ENCODE results near the gene OSBPL2. TPM values are rescaled to one million over a fixed set of nuclear protein-coding genes. Genes with fewer than 3 reads are reported as not detected.

The OSBPL2 gene
- total RNA-seq, 2 experiments from 2014 or later = 52.8 to 54.4 TPM

GRCh38 chr20:62234339-62234738 lies 4.0 kb upstream of the OSBPL2 start:
- POLR2A ChIA-PET = no interaction called here
- H3K9me3 Mint-ChIP-seq = no peaks in the 10 kb centered on the region
- no peak overlapping the region for H3K4me3 ChIP-seq (ENCODE audit: low read length)
- peaks cover 9% of the 10 kb centered on the region for H3K27me3 Mint-ChIP-seq
- CTCF ChIA-PET = no interaction called here
- H3K4me1 ChIP-seq (ENCODE audit: insufficient read depth, low read length) = peaks cover 17% of the 10 kb centered on the region
- DNase-seq (no peak), ATAC-seq (ENCODE audit: poor library complexity) (no peak)
- H3K27ac Mint-ChIP-seq = no peak overlapping the region
- peaks cover 10% of the 10 kb centered on the region for H3K4me1 Mint-ChIP-seq (ENCODE audit: low read depth)
- H3K27me3 ChIP-seq (ENCODE audit: control insufficient read depth in 1 of 2, insufficient read depth in 2 of 2, low read length in 2 of 2) = no peaks in the 10 kb centered on the region
- H3K27ac ChIP-seq (ENCODE audit: low read depth in 1 of 2, low read length in 2 of 2) = no peak overlapping the region
- H3K9me3 ChIP-seq (ENCODE audit: control insufficient read depth in 1 of 2, insufficient read depth in 1 of 2, low read length in 2 of 2) = peaks cover 0 to 26% of the 10 kb centered on the region in 2 experiments
- no peaks in the 10 kb centered on the region for H3K36me3 ChIP-seq (ENCODE audit: insufficient read depth, low read length)
- TF ChIP-seq CTCF (IDR thresholded peaks at IDR 0.05) = no peak
- H3K4me3 Mint-ChIP-seq = no peak overlapping the region
- intact Hi-C loops (cut with DNase I, micrococcal nuclease) = no loop called here
- no peaks in the 10 kb centered on the region for H3K36me3 Mint-ChIP-seq (ENCODE audit: low read depth)

GRCh38 chr20:62235001-62235776 lies 3.1 kb upstream of the OSBPL2 start:
- DNase-seq (no peak), ATAC-seq (ENCODE audit: poor library complexity) (no peak)
- no peaks in the 10 kb centered on the region for H3K27me3 ChIP-seq (ENCODE audit: control insufficient read depth in 1 of 2, insufficient read depth in 2 of 2, low read length in 2 of 2)
- H3K36me3 ChIP-seq (ENCODE audit: insufficient read depth, low read length) = no peaks in the 10 kb centered on the region
- no peak overlapping the region for H3K4me3 ChIP-seq (ENCODE audit: low read length)
- Mint-ChIP-seq H3K9me3 (no peaks in the 10 kb centered on the region), H3K4me1 (ENCODE audit: low read depth) (peaks cover 17% of the 10 kb centered on the region), H3K27ac (no peak overlapping the region), H3K36me3 (ENCODE audit: low read depth) (peaks cover under 1% of the 10 kb centered on the region), H3K4me3 (no peak overlapping the region), H3K27me3 (peaks cover 9% of the 10 kb centered on the region)
- ChIA-PET POLR2A (no interaction called here), CTCF (no interaction called here)
- no peak for TF ChIP-seq CTCF (IDR thresholded peaks at IDR 0.05)
- intact Hi-C loops (cut with DNase I, micrococcal nuclease) = loop anchor here in 1 of 2 experiments (5.0 kb wide), 3 partner anchors 113 to 982 kb away; partner anchors contain the start of genes CABLES2, LSM14B and YTHDF1
- H3K27ac ChIP-seq (ENCODE audit: low read depth in 1 of 2, low read length in 2 of 2) = no peak overlapping the region
- H3K9me3 ChIP-seq (ENCODE audit: control insufficient read depth in 1 of 2, insufficient read depth in 1 of 2, low read length in 2 of 2) = peaks cover 0 to 26% of the 10 kb centered on the region in 2 experiments
- peaks cover 25% of the 10 kb centered on the region for H3K4me1 ChIP-seq (ENCODE audit: insufficient read depth, low read length)

- Histone ChIP-seq H3K27me3 (ENCODE audit: control insufficient read depth in 1 of 2, insufficient read depth in 2 of 2, low read length in 2 of 2) (no peaks in the 10 kb centered on the region), H3K4me3 (ENCODE audit: low read length) (no peak overlapping the region), H3K27ac (ENCODE audit: low read depth in 1 of 2, low read length in 2 of 2) (no peak overlapping the region), H3K4me1 (ENCODE audit: insufficient read depth, low read length) (peaks cover 27% of the 10 kb centered on the region), H3K36me3 (ENCODE audit: insufficient read depth, low read length) (no peaks in the 10 kb centered on the region), H3K9me3 (ENCODE audit: control insufficient read depth in 1 of 2, insufficient read depth in 1 of 2, low read length in 2 of 2) (peaks cover 0 to 22% of the 10 kb centered on the region in 2 experiments)
- intact Hi-C loops (cut with DNase I, micrococcal nuclease) = loop anchor here in 1 of 2 experiments (2.0 to 5.0 kb wide), 5 partner anchors 15 to 982 kb away; partner anchors contain the start of genes CABLES2, HRH3, LSM14B and MTG2
- no peak for DNase-seq
- no peak for ATAC-seq (ENCODE audit: poor library complexity)
- H3K27me3 Mint-ChIP-seq = peaks cover 9% of the 10 kb centered on the region
- ChIA-PET CTCF (no interaction called here), POLR2A (interaction anchor here (0.6 kb wide), 1 partner anchor 207 kb away, joined by 3 read pairs; no protein-coding TSS in a partner anchor)
- peaks cover 6% of the 10 kb centered on the region for H3K36me3 Mint-ChIP-seq (ENCODE audit: low read depth)
- no peaks in the 10 kb centered on the region for H3K9me3 Mint-ChIP-seq
- no peak for TF ChIP-seq CTCF (IDR thresholded peaks at IDR 0.05)
- no peak overlapping the region for H3K4me3 Mint-ChIP-seq
- no peak overlapping the region for H3K27ac Mint-ChIP-seq
- peaks cover 22% of the 10 kb centered on the region for H3K4me1 Mint-ChIP-seq (ENCODE audit: low read depth)
Measured at GRCh38 chr20:62235777-62236157, 2.6 kb upstream of the OSBPL2 start.
